SK-N-SH treated with all-trans-retinoic acid at 6 μM for 48 hours (cell line): ENCODE measurements around the gene MT1X.

Source experiments
- CSRNP3 ChIP-seq: fragments of 250-450 bp; sonication (Bioruptor Pico); IDR thresholded peaks from 2 replicates; pipeline ENCODE4 v1.5.1; 2021; ENCODE audit warnings: mild to moderate bottlenecking, moderate library complexity
- ISL1 ChIP-seq: fragments of 250-450 bp; sonication (Bioruptor Pico); IDR thresholded peaks from 2 replicates; pipeline ENCODE4 v2.1.2; 2022; ENCODE audit warnings: mild to moderate bottlenecking, moderate library complexity
- TCF4 ChIP-seq: fragments of 250-450 bp; sonication (Bioruptor Pico); IDR thresholded peaks from 2 replicates; pipeline ENCODE4 v1.8.0; 2021; ENCODE audit warnings: mild to moderate bottlenecking, moderate library complexity, borderline replicate concordance

- no peak for TF ChIP-seq TCF4
- TF ChIP-seq CSRNP3 (CRISPR knock-in tag): no peak
- no peak for TF ChIP-seq ISL1 (CRISPR knock-in tag)
These were observed 2.8 kb downstream of the MT1X start for GRCh38 chr16:56684926-56685590.
